Measurements from ENCODE around the gene ELK3.
"Not testable (repeated sequence)": the region's sequence is repeated elsewhere in the genome, so short reads cannot be mapped to it uniquely, and the experiment has no call there.

DNA sequence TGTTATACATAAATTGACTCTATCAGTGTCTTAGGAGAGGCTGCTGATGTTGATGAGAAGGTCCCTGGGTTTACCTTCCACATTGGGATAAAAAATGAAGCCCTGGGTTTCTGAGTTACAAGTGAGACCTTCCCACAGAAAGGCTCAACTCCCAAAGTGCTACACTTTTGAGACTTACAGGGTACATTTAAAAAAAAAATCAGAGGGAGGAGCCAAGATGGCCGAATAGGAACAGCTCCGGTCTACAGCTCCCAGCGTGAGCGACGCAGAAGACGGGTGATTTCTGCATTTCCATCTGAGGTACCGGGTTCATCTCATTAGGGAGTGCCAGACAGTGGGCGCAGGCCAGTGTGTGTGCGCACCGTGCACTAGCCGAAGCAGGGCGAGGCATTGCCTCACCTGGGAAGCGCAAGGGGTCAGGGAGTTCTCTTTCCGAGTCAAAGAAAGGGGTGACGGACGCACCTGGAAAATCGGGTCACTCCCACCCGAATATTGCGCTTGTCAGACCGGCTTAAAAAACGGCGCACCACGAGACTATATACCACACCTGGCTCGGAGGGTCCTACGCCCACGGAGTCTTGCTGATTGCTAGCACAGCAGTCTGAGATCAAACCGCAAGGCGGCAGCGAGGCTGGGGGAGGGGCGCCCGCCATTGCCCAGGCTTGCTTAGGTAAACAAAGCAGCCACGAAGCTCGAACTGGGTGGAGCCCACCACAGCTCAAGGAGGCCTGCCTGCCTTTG is 121.7 kb downstream of the ELK3 start:
- TF ChIP-seq, protein P1, sequence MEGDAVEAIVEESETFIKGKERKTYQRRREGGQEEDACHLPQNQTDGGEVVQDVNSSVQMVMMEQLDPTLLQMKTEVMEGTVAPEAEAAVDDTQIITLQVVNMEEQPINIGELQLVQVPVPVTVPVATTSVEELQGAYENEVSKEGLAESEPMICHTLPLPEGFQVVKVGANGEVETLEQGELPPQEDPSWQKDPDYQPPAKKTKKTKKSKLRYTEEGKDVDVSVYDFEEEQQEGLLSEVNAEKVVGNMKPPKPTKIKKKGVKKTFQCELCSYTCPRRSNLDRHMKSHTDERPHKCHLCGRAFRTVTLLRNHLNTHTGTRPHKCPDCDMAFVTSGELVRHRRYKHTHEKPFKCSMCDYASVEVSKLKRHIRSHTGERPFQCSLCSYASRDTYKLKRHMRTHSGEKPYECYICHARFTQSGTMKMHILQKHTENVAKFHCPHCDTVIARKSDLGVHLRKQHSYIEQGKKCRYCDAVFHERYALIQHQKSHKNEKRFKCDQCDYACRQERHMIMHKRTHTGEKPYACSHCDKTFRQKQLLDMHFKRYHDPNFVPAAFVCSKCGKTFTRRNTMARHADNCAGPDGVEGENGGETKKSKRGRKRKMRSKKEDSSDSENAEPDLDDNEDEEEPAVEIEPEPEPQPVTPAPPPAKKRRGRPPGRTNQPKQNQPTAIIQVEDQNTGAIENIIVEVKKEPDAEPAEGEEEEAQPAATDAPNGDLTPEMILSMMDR (IDR thresholded peaks at IDR 0.05) = not testable (repeated sequence)
- not testable (repeated sequence) for TF ChIP-seq NFIC (IDR thresholded peaks at IDR 0.05; ENCODE audit: borderline replicate concordance); CHD2 (IDR thresholded peaks at IDR 0.05; ENCODE audit: low read length, partially characterized antibody); POLR2AphosphoS5 (IDR thresholded peaks at IDR 0.05; ENCODE audit: low read depth, low read length); RFX5 (IDR thresholded peaks at IDR 0.05; ENCODE audit: low read length); SMC3 (IDR thresholded peaks at IDR 0.05; ENCODE audit: low read depth, low read length); FOXJ3 (CRISPR knock-in tag; IDR thresholded peaks at IDR 0.05)
- TF ChIP-seq, protein P2, sequence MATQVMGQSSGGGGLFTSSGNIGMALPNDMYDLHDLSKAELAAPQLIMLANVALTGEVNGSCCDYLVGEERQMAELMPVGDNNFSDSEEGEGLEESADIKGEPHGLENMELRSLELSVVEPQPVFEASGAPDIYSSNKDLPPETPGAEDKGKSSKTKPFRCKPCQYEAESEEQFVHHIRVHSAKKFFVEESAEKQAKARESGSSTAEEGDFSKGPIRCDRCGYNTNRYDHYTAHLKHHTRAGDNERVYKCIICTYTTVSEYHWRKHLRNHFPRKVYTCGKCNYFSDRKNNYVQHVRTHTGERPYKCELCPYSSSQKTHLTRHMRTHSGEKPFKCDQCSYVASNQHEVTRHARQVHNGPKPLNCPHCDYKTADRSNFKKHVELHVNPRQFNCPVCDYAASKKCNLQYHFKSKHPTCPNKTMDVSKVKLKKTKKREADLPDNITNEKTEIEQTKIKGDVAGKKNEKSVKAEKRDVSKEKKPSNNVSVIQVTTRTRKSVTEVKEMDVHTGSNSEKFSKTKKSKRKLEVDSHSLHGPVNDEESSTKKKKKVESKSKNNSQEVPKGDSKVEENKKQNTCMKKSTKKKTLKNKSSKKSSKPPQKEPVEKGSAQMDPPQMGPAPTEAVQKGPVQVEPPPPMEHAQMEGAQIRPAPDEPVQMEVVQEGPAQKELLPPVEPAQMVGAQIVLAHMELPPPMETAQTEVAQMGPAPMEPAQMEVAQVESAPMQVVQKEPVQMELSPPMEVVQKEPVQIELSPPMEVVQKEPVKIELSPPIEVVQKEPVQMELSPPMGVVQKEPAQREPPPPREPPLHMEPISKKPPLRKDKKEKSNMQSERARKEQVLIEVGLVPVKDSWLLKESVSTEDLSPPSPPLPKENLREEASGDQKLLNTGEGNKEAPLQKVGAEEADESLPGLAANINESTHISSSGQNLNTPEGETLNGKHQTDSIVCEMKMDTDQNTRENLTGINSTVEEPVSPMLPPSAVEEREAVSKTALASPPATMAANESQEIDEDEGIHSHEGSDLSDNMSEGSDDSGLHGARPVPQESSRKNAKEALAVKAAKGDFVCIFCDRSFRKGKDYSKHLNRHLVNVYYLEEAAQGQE (IDR thresholded peaks at IDR 0.05; ENCODE audit: low read depth, low read length) = not testable (repeated sequence)
- TF ChIP-seq, protein P3, sequence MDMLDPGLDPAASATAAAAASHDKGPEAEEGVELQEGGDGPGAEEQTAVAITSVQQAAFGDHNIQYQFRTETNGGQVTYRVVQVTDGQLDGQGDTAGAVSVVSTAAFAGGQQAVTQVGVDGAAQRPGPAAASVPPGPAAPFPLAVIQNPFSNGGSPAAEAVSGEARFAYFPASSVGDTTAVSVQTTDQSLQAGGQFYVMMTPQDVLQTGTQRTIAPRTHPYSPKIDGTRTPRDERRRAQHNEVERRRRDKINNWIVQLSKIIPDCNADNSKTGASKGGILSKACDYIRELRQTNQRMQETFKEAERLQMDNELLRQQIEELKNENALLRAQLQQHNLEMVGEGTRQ (IDR thresholded peaks at IDR 0.05; ENCODE audit: borderline replicate concordance, low read depth, low read length) = not testable (repeated sequence)
- TF ChIP-seq, protein P4, sequence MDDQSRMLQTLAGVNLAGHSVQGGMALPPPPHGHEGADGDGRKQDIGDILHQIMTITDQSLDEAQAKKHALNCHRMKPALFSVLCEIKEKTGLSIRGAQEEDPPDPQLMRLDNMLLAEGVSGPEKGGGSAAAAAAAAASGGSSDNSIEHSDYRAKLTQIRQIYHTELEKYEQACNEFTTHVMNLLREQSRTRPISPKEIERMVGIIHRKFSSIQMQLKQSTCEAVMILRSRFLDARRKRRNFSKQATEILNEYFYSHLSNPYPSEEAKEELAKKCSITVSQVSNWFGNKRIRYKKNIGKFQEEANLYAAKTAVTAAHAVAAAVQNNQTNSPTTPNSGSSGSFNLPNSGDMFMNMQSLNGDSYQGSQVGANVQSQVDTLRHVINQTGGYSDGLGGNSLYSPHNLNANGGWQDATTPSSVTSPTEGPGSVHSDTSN (IDR thresholded peaks at IDR 0.05) = not testable (repeated sequence)
- peak; percentile 56; the same call in 1 of the 2 replicates for TF ChIP-seq YY1 (IDR thresholded peaks at IDR 0.05; ENCODE audit: low read depth)
- TF ChIP-seq, protein P5, sequence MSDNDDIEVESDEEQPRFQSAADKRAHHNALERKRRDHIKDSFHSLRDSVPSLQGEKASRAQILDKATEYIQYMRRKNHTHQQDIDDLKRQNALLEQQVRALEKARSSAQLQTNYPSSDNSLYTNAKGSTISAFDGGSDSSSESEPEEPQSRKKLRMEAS (IDR thresholded peaks at IDR 0.05; ENCODE audit: low read depth) = not testable (repeated sequence)

Measured in SK-N-SH (cell line).